ENCODE measurements around the gene CCT3. TPM values are rescaled to one million over a fixed set of nuclear protein-coding genes. Genes with fewer than 3 reads are reported as not detected.

Gene CCT3
- total RNA-seq, 6 donors from 2014 or later = 53.5 to 171 (median 112) TPM

DNA sequence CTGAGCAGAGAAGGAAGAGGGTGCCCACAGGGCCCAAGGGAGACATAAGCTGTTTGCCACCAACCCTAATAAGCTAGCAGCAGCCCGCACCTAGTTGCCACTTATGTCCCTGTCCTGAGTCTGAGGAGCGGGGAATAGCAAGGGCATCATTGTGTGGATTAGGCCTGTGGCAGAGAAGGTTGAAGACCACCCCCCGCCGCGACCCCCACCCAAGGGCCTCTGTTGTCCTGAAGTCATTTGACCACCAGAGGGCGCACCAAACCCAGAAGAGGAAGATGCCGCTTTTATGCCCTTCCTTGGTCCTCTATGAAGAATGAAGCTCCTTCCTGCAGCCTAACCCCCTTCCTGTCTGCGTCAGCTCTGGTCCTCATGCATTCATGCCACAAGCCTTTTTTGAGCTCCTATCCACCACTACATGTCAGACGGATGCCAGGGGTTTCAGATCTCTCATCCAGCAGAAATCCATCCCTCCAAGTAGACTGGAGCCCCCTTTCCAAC, 47.5 kb upstream of the CCT3 start:
- 1 to 11% methylated on average over 5 to 9 of the region's 9 CpGs for WGBS, 2 donors
- Histone ChIP-seq H3K9me3 (no peaks in the 10 kb centered on the region), H3K4me1 (peaks cover 0 to 9% (median 6%) of the 10 kb centered on the region in 4 donors), H3K27me3 (peaks cover 0 to 16% (median 10%) of the 10 kb centered on the region in 4 donors), H3K27ac (no peak overlapping the region), H3K36me3 (no peaks in the 10 kb centered on the region), H3K4me3 (no peak overlapping the region)
- no peak for TF ChIP-seq POLR2AphosphoS5 (IDR thresholded peaks at IDR 0.05)
- TF ChIP-seq CTCF (IDR thresholded peaks at IDR 0.05) = peak; percentile 85 to 92 (median 89)
- peak in 1 of 2 donors; percentile 30 for DNase-seq
- peak in 1 of 2 donors; percentile 64 for ATAC-seq (ENCODE audit: low FRiP score in 2 of 2)

DNA sequence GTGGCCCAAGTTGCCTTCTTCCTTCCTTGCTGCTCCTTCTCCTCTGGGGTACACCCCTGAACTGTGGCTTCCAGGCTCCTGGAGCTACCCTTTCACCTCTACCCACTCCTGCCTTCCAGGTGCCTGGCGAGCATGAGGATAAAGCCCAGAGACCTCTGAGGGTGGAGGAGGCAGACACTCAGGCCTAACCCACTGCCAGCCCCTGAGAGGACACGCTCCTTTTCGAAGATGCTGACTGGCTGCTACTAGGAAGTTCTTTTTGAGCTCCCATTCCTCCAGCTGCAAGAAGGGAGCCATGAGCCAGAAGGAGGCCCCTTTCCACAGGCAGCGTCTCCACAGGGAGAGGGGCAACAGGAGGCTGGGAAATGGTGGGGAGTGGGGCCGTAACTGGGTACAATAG, 46.6 kb upstream of the CCT3 start:
- ATAC-seq (ENCODE audit: low FRiP score in 2 of 2) = no peak
- Histone ChIP-seq H3K9me3 (no peaks in the 10 kb centered on the region), H3K4me1 (peaks cover 0 to 9% (median 6%) of the 10 kb centered on the region in 4 donors), H3K27me3 (peaks cover 0 to 14% (median 9%) of the 10 kb centered on the region in 4 donors), H3K4me3 (no peak overlapping the region), H3K36me3 (no peaks in the 10 kb centered on the region), H3K27ac (no peak overlapping the region)
- WGBS, 2 donors = 93 to 96% methylated on average over 5 of the region's 5 CpGs
- DNase-seq = no peak
- TF ChIP-seq POLR2A (IDR thresholded peaks at IDR 0.05) (no peak), CTCF (IDR thresholded peaks at IDR 0.05) (no peak), POLR2AphosphoS5 (IDR thresholded peaks at IDR 0.05) (no peak)

DNA sequence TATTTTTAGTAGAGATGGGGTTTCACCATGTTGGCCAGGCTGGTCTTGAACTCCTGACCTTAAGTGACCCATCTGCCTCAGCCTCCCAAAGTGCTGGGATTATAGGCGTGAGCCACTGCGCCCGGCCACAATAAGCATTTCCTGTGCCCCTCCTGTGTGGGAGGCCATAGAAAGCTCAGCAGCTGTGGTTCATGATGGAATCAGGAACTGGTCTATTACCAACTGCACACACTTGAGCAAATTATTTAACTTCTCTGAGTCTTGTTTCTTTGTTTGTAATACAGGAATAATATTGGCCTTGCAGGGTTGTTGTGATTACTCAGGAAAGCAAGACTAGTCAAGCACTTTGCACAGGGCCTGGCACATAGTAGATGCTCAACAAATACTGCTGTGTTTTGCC, 45.9 kb upstream of the CCT3 start:
- WGBS, 2 donors = 47 to 85% methylated on average over 3 of the region's 3 CpGs
- no peak for ATAC-seq (ENCODE audit: low FRiP score in 2 of 2)
- Histone ChIP-seq H3K27me3 (peaks cover 0 to 14% (median 8%) of the 10 kb centered on the region in 4 donors), H3K27ac (no peak overlapping the region), H3K4me1 (peaks cover 0 to 9% (median 6%) of the 10 kb centered on the region in 4 donors), H3K9me3 (no peaks in the 10 kb centered on the region), H3K36me3 (no peaks in the 10 kb centered on the region), H3K4me3 (no peak overlapping the region)
- no peak for TF ChIP-seq POLR2A (IDR thresholded peaks at IDR 0.05)
- TF ChIP-seq EP300 (IDR thresholded peaks at IDR 0.05) = no peak
- TF ChIP-seq POLR2AphosphoS5 (IDR thresholded peaks at IDR 0.05) = no peak
- TF ChIP-seq CTCF (IDR thresholded peaks at IDR 0.05) = no peak
- no peak for DNase-seq

DNA sequence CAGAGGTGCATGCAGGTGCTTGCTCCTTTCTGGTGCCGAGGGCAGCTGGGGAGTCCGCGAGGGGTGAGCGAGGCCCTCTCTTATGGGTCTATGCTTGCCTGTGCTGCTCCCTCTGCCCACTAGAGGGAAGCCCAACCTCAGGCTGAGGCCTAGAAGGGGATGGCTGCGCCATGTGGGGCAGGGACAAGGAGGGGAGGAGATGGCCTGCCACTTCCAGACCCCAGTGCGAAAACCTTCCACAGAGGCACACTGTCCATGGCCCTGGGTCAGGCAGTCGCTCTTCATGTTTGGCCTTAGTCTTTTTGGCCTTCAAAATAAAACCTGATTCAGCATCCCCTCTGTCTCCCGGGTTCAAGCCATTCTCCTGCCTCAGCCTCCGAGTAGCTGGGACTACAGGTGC, 44.9 kb upstream of the CCT3 start:
- 58 to 76% methylated on average over 4 to 9 of the region's 9 CpGs for whole genome bisulfite sequencing, 2 donors
- Histone ChIP-seq H3K36me3 (no peaks in the 10 kb centered on the region), H3K27ac (no peak overlapping the region), H3K27me3 (peaks cover 0 to 4% (median 2%) of the 10 kb centered on the region in 4 donors), H3K4me3 (no peak overlapping the region), H3K4me1 (peaks cover 0 to 3% (median 1%) of the 10 kb centered on the region in 4 donors), H3K9me3 (no peaks in the 10 kb centered on the region)
- ATAC-seq (ENCODE audit: low FRiP score in 2 of 2) (peak; percentile 80 to 81), DNase-seq (peak in 1 of 2 donors; percentile 47)
- TF ChIP-seq CTCF (IDR thresholded peaks at IDR 0.05) (peak; percentile 59 to 83 (median 71)), POLR2AphosphoS5 (IDR thresholded peaks at IDR 0.05) (no peak), POLR2A (IDR thresholded peaks at IDR 0.05) (no peak)

GRCh38 chr1:156382561-156382960, 44.5 kb upstream of the CCT3 start:
- no peak for DNase-seq
- H3K36me3 ChIP-seq = no peaks in the 10 kb centered on the region
- H3K27ac ChIP-seq = no peak overlapping the region
- no peaks in the 10 kb centered on the region for H3K9me3 ChIP-seq
- H3K4me3 ChIP-seq = no peak overlapping the region
- TF ChIP-seq POLR2AphosphoS5 (IDR thresholded peaks at IDR 0.05) (no peak), POLR2A (IDR thresholded peaks at IDR 0.05) (no peak), CTCF (IDR thresholded peaks at IDR 0.05) (no peak), EP300 (IDR thresholded peaks at IDR 0.05) (no peak)
- ATAC-seq (ENCODE audit: low FRiP score in 2 of 2) = no peak
- peaks cover 0 to under 1% (median 0%) of the 10 kb centered on the region in 4 donors for H3K27me3 ChIP-seq
- H3K4me1 ChIP-seq = no peaks in the 10 kb centered on the region
- 65 to 77% methylated on average over 7 of the region's 7 CpGs for WGBS, 2 donors

All from upper lobe of left lung (tissue), 6 donors.